ENCODE data around the gene ATP5F1D. TPM values are rescaled to one million over a fixed set of nuclear protein-coding genes. Genes with fewer than 3 reads are reported as not detected.

The ATP5F1D gene
- total RNA-seq, 1 experiment from 2014 or later: 179 TPM

DNA sequence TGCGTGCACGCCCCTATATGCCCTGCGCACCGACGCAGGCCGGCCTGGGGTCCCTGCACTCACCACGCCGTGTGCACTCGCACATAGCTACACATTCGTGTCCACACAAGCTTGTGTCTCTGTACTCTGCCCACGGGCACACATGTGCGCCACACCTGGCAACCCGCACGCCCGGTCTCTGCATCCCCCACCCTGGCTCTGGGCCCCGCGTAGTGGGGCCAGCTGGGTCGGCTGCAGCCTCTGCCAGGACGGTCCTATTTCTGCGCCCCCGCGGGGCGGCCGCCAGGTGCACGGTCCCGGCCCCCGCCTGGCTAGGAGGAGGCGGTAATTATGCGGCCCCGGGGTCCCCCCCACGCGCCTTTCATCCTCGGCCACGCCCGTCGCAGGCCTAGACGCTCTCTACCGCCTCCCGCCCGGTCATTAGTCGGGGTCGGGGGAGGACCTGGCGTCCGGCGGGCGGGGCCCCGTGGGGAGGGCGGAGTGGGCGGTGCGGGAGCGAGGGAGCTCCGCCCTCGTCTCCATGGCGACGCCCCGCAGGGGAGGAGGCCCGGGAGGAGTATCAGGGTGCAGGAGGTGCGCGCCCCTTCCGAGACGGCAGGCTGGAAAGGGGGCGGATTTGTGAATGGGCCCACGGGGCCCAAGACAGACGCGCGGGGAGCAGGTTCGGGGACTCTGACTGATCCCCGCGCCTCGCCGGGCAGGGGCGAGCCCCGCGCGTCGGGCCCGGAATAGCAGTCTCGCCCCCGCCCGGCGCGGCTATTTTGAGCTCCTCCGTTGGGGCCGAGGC, 24.8 kb downstream of the ATP5F1D start:
- Histone ChIP-seq H2BK120ac (ENCODE audit: low read depth, low read length, poor library complexity, severe bottlenecking) (no peak overlapping the region), H3K9ac (ENCODE audit: extremely low read depth, insufficient read length, low read length) (no peak overlapping the region), H2AFZ (ENCODE audit: low read length) (no peak overlapping the region), H3K27me3 (ENCODE audit: insufficient read depth, low read length) (no peaks in the 10 kb centered on the region), H4K91ac (ENCODE audit: insufficient read length, low read depth, low read length) (no peak overlapping the region), H3K14ac (ENCODE audit: insufficient read depth, low read length) (no peak overlapping the region), H4K5ac (ENCODE audit: insufficient read length, low read depth, low read length) (no peak overlapping the region), H3K4ac (ENCODE audit: low read depth, low read length) (no peak overlapping the region), H3K79me2 (ENCODE audit: insufficient read depth, low read length) (peaks cover 4% of the 10 kb centered on the region; the same call in 1 of the 2 replicates), H2AK5ac (ENCODE audit: insufficient read length, low read length) (no peak overlapping the region), H4K20me1 (ENCODE audit: control insufficient read depth, insufficient read depth, insufficient read length) (no peaks in the 10 kb centered on the region), H3K79me1 (ENCODE audit: insufficient read depth, low read depth, low read length, poor library complexity, severe bottlenecking) (peaks cover 5% of the 10 kb centered on the region), H3K23me2 (ENCODE audit: insufficient read length, low read depth, low read length, poor library complexity, severe bottlenecking) (peaks cover 28% of the 10 kb centered on the region), H3K18ac (ENCODE audit: insufficient read length, low read depth, low read length) (peak overlapping the region; percentile 23), H2BK15ac (ENCODE audit: low read depth, low read length) (no peak overlapping the region), H3K56ac (ENCODE audit: insufficient read length, low read depth, low read length) (no peak overlapping the region), H2BK5ac (ENCODE audit: insufficient read length, low read length) (no peak overlapping the region), H2BK20ac (ENCODE audit: low read depth, low read length, poor library complexity, severe bottlenecking) (no peak overlapping the region), H3T11ph (ENCODE audit: low read length) (no peak overlapping the region), H3K9me3 (ENCODE audit: control insufficient read depth, low read depth, low read length) (no peaks in the 10 kb centered on the region), H3K4me1 (ENCODE audit: insufficient read depth, low read length) (peaks cover 4% of the 10 kb centered on the region; the same call in 1 of the 2 replicates), H3K27ac (ENCODE audit: insufficient read length, low read depth, low read length) (no peak overlapping the region), H4K8ac (replicated peaks; ENCODE audit: insufficient read length, low read depth, low read length) (no peak overlapping the region), H2BK12ac (ENCODE audit: insufficient read length, low read depth, low read length) (no peak overlapping the region), H3K4me2 (ENCODE audit: insufficient read depth, insufficient read length, low read length) (peak overlapping the region; percentile 45), H3K23ac (ENCODE audit: insufficient read length, low read depth, low read length) (no peak overlapping the region)
- Mint-ChIP-seq H3K4me1 (peaks cover 59 to 64% of the 10 kb centered on the region in 2 experiments), H3K27ac (peak overlapping the region in 2 of 3 experiments; percentile 55 to 68; a peak in 3 of 7 replicates), H3K36me3 (ENCODE audit: insufficient read depth in 1 of 3, low read depth in 3 of 3) (peaks cover 11 to 28% (median 15%) of the 10 kb centered on the region in 3 experiments), H3K9me3 (no peaks in the 10 kb centered on the region; a peak in 1 of 5 replicates), H3K27me3 (ENCODE audit: low read depth) (peaks cover 13% of the 10 kb centered on the region), H3K4me3 (peak overlapping the region; percentile 56 to 72)
- WGBS (ENCODE audit: extremely low coverage, insufficient read length, low lambda C conversion rate): no CpG with 5 or more reads among the region's 84 CpGs
- peak; percentile 87 for DNase-seq
- TF ChIP-seq, protein P1, sequence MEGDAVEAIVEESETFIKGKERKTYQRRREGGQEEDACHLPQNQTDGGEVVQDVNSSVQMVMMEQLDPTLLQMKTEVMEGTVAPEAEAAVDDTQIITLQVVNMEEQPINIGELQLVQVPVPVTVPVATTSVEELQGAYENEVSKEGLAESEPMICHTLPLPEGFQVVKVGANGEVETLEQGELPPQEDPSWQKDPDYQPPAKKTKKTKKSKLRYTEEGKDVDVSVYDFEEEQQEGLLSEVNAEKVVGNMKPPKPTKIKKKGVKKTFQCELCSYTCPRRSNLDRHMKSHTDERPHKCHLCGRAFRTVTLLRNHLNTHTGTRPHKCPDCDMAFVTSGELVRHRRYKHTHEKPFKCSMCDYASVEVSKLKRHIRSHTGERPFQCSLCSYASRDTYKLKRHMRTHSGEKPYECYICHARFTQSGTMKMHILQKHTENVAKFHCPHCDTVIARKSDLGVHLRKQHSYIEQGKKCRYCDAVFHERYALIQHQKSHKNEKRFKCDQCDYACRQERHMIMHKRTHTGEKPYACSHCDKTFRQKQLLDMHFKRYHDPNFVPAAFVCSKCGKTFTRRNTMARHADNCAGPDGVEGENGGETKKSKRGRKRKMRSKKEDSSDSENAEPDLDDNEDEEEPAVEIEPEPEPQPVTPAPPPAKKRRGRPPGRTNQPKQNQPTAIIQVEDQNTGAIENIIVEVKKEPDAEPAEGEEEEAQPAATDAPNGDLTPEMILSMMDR (conservative IDR thresholded peaks at IDR 0.05): no peak

All from H9 (cell line).